Peyer's patch (tissue), 4 donors: ENCODE measurements around the gene SLC24A4. TPM values are rescaled to one million over a fixed set of nuclear protein-coding genes. Genes with fewer than 3 reads are reported as not detected.

Source experiments
- DNase-seq, 3 donors: peaks; one replicate each; pipeline ENCODE4 v3.0.0-alpha.2; 2017 to 2019
- H3K27ac ChIP-seq, 4 donors: fragments of 200-600 bp; sonication (generic); one replicate each; pipeline ENCODE4 v1.5.1; 2016 to 2019
- H3K27me3 ChIP-seq, 2 donors: fragments of 200-600 bp; sonication (generic); one replicate each; pipeline ENCODE4 v1.5.1; 2019
- H3K36me3 ChIP-seq, 3 donors: fragments of 200-600 bp; sonication (generic); one replicate each; pipeline ENCODE4 v1.5.1; 2016 to 2019
- H3K4me1 ChIP-seq, 4 donors: fragments of 200-600 bp; sonication (generic); one replicate each; pipeline ENCODE4 v1.5.1; 2016 to 2019
- H3K4me3 ChIP-seq, 4 donors: fragments of 200-600 bp; sonication (generic); 1 replicate in 3 of 4; 2 replicates in 1 of 4; pipeline ENCODE4 v1.5.1; 2016 to 2019; ENCODE audit warnings: mild to moderate bottlenecking in 1 of 4
- H3K9me3 ChIP-seq, 4 donors: fragments of 200-600 bp; sonication (generic); one replicate each; pipeline ENCODE4 v1.5.1; 2016 to 2019; ENCODE audit warnings: mild to moderate bottlenecking in 1 of 4
- CTCF ChIP-seq, 6 experiments: fragments of 450-650 bp in 4 of 6; fragments of 200-600 bp in 2 of 6; sonication (generic) in 1 of 6; IDR thresholded peaks; one replicate each; pipeline ENCODE4 v1.5.1; 2017 to 2019; ENCODE audit warnings: antibody characterized with exemption in 6 of 6, mild to moderate bottlenecking in 3 of 6, moderate library complexity in 1 of 6
- POLR2A ChIP-seq, 2 donors: fragments of 450-650 bp; IDR thresholded peaks; one replicate each; pipeline ENCODE4 v1.5.1; 2017; ENCODE audit warnings: antibody characterized with exemption in 2 of 2, mild to moderate bottlenecking in 2 of 2, moderate library complexity in 2 of 2
- total RNA-seq, 4 donors: library from RNA; depleted of rRNA; stranded (reverse); fragments of >200 nt; gene quantifications; one replicate each; pipeline ENCODE4 v1.1.0, GENCODE V29; 2016

Gene SLC24A4
- total RNA-seq, 4 donors from 2014 or later = 0.18 to 1.7 (median 0.54) TPM; not detected in 1

- Histone ChIP-seq H3K4me3 (no peak overlapping the region), H3K27me3 (no peaks in the 10 kb centered on the region), H3K36me3 (no peaks in the 10 kb centered on the region), H3K4me1 (no peaks in the 10 kb centered on the region), H3K9me3 (no peaks in the 10 kb centered on the region), H3K27ac (no peak overlapping the region)
- no peak for TF ChIP-seq POLR2A (IDR thresholded peaks at IDR 0.05)
- no peak for DNase-seq
These were observed 126.6 kb downstream of the SLC24A4 start for GRCh38 chr14:92449404-92450181.

GRCh38 chr14:92450351-92451070, 127.5 kb downstream of the SLC24A4 start:
- no peak for DNase-seq

GRCh38 chr14:92451245-92451644, 128.3 kb downstream of the SLC24A4 start:
- Histone ChIP-seq H3K4me1 (no peaks in the 10 kb centered on the region), H3K27me3 (no peaks in the 10 kb centered on the region), H3K9me3 (no peaks in the 10 kb centered on the region), H3K4me3 (no peak overlapping the region), H3K27ac (no peak overlapping the region), H3K36me3 (no peaks in the 10 kb centered on the region)
- TF ChIP-seq CTCF (IDR thresholded peaks at IDR 0.05) = no peak
- no peak for TF ChIP-seq POLR2A (IDR thresholded peaks at IDR 0.05)
- DNase-seq = no peak

More at GRCh38 chr14:92450351-92451070, 127.5 kb downstream of the SLC24A4 start:
- no peak for TF ChIP-seq POLR2A (IDR thresholded peaks at IDR 0.05)
- TF ChIP-seq CTCF (IDR thresholded peaks at IDR 0.05) = no peak
- Histone ChIP-seq H3K27ac (no peak overlapping the region), H3K4me1 (no peaks in the 10 kb centered on the region), H3K4me3 (no peak overlapping the region), H3K27me3 (no peaks in the 10 kb centered on the region), H3K36me3 (no peaks in the 10 kb centered on the region), H3K9me3 (no peaks in the 10 kb centered on the region)

- TF ChIP-seq CTCF (IDR thresholded peaks at IDR 0.05) (no peak), POLR2A (IDR thresholded peaks at IDR 0.05) (no peak)
- no peaks in the 10 kb centered on the region for H3K4me1 ChIP-seq
- H3K36me3 ChIP-seq = no peaks in the 10 kb centered on the region
- H3K9me3 ChIP-seq = no peaks in the 10 kb centered on the region
- no peak overlapping the region for H3K27ac ChIP-seq
- H3K4me3 ChIP-seq = no peak overlapping the region
- no peaks in the 10 kb centered on the region for H3K27me3 ChIP-seq
- no peak for DNase-seq
These were observed 128.8 kb downstream of the SLC24A4 start for GRCh38 chr14:92451755-92452154.

- H3K4me3 ChIP-seq = no peak overlapping the region
- no peaks in the 10 kb centered on the region for H3K4me1 ChIP-seq
- no peak for DNase-seq
- H3K9me3 ChIP-seq = no peaks in the 10 kb centered on the region
- H3K36me3 ChIP-seq = no peaks in the 10 kb centered on the region
- no peak for TF ChIP-seq CTCF (IDR thresholded peaks at IDR 0.05)
- TF ChIP-seq POLR2A (IDR thresholded peaks at IDR 0.05) = no peak
- no peaks in the 10 kb centered on the region for H3K27me3 ChIP-seq
- no peak overlapping the region for H3K27ac ChIP-seq
These were observed 129.5 kb downstream of the SLC24A4 start for GRCh38 chr14:92452471-92452870.

- no peaks in the 10 kb centered on the region for H3K4me1 ChIP-seq
- no peak overlapping the region for H3K27ac ChIP-seq
- no peaks in the 10 kb centered on the region for H3K27me3 ChIP-seq
- no peak overlapping the region for H3K4me3 ChIP-seq
- H3K9me3 ChIP-seq = no peaks in the 10 kb centered on the region
- TF ChIP-seq CTCF (IDR thresholded peaks at IDR 0.05) (no peak), POLR2A (IDR thresholded peaks at IDR 0.05) (no peak)
- H3K36me3 ChIP-seq = no peaks in the 10 kb centered on the region
- DNase-seq = no peak
These were observed 130.7 kb downstream of the SLC24A4 start for GRCh38 chr14:92453691-92454090.
